K562 (cell line): ENCODE measurements around the gene ZNF143. TPM values are rescaled to one million over a fixed set of nuclear protein-coding genes. Genes with fewer than 3 reads are reported as not detected.

Source experiments
- ATAC-seq: fragments of 200-7000 bp; cut with Tn5 transposase; 3 replicates; pipeline ENCODE4 v1.9.1; 2020; ENCODE audit warnings: moderate library complexity
- BruUV-seq: library from RNA; stranded (reverse); fragments of 400-500 nt; replicated peaks from 2 replicates; lab custom pipeline; 2021; lab: Mats Ljungman, UMichigan
- CTCF ChIA-PET: fragments of 300-600 bp; formaldehyde crosslinking; extraction: SDS; loops from one replicate; lab custom pipeline; 2021; ENCODE audit warnings: low intra/inter-chr PET ratio; lab: Yijun Ruan, JAX
- POLR2A ChIA-PET: fragments of 300-600, 350-650 bp; sonication (Branson Sonifier 250); formaldehyde crosslinking; extraction: SDS; loops from one replicate; lab custom pipeline; 2021; ENCODE audit warnings: antibody characterized with exemption, inconsistent platforms; lab: Yijun Ruan, JAX
- DNase-seq, 4 experiments: peaks; one replicate each; pipeline versions ENCODE4 v3.0.0 to v3.0.0-alpha.2; 2011 to 2018; ENCODE audit warnings: low spot score in 3 of 4, mixed read lengths in 3 of 4; ENCODE audit errors: extremely low read depth in 1 of 4
- FAIRE-seq: peaks from 2 replicates; lab custom pipeline; 2011; peaks lifted over from hg19 to GRCh38; lab: Jason Lieb, UNC
- H2AFZ ChIP-seq: 2 replicates; pipeline ENCODE4 v1.6.0; 2011; ENCODE audit warnings: low read depth, low read length, control low read depth, inconsistent platforms
- H3K27ac ChIP-seq: fragments of 200-600 bp; 3 replicates; pipeline ENCODE4 v1.8.0; 2011; ENCODE audit warnings: low read depth, mild to moderate bottlenecking, control low read depth, inconsistent platforms, low read length, moderate library complexity, mixed read lengths; ENCODE audit errors: extremely low read depth
- H3K27me3 ChIP-seq, 2 experiments: fragments of 300-600 bp in 1 of 2; 2 replicates in 1 of 2; 3 replicates in 1 of 2; pipeline versions ENCODE4 v1.6.0 to v1.8.0; 2011; ENCODE audit warnings: inconsistent platforms in 2 of 2, low read length in 2 of 2, mild to moderate bottlenecking in 1 of 2, mixed read lengths in 1 of 2, moderate library complexity in 1 of 2; ENCODE audit not compliant: control insufficient read depth in 2 of 2, insufficient read depth in 2 of 2
- H3K36me3 ChIP-seq: fragments of 300-600 bp; 3 replicates; pipeline ENCODE4 v1.8.0; 2011; ENCODE audit warnings: mild to moderate bottlenecking, low read length, inconsistent platforms; ENCODE audit not compliant: control insufficient read depth, insufficient read depth
- H3K4me1 ChIP-seq, 2 experiments: fragments of 200-600 bp in 1 of 2; replicated peaks in 1 of 2; 2 replicates in 1 of 2; 3 replicates in 1 of 2; pipeline versions ENCODE4 v1.5.1 to v1.8.0; 2011; ENCODE audit warnings: inconsistent platforms in 2 of 2, low read length in 2 of 2, mild to moderate bottlenecking in 1 of 2, mixed read lengths in 1 of 2, moderate library complexity in 1 of 2; ENCODE audit not compliant: control insufficient read depth in 2 of 2, insufficient read depth in 2 of 2
- H3K4me2 ChIP-seq: 2 replicates; pipeline ENCODE4 v1.6.1; 2011; ENCODE audit warnings: low read length, control low read depth, inconsistent platforms, mixed read lengths; ENCODE audit not compliant: insufficient read depth
- H3K4me3 ChIP-seq: fragments of 200-600 bp; sonication (generic), shearing (Covaris generic); 2 replicates; pipeline ENCODE4 v1.5.1; 2016; ENCODE audit warnings: control low read depth, inconsistent platforms
- H3K79me2 ChIP-seq: fragments of 200-600 bp; 3 replicates; pipeline ENCODE4 v1.8.0; 2011; ENCODE audit warnings: low read length, inconsistent platforms; ENCODE audit not compliant: control insufficient read depth, insufficient read depth
- H3K9ac ChIP-seq, 2 experiments: 2 replicates each; pipeline versions ENCODE4 v1.6.0 to v1.6.1; 2011; ENCODE audit warnings: low read depth in 2 of 2, low read length in 2 of 2, control low read depth in 1 of 2, inconsistent platforms in 1 of 2, mild to moderate bottlenecking in 1 of 2, mixed read lengths in 1 of 2; ENCODE audit not compliant: insufficient read depth in 1 of 2
- H3K9me1 ChIP-seq: one replicate; pipeline ENCODE4 v1.6.0; 2011; ENCODE audit warnings: inconsistent platforms, mild to moderate bottlenecking, low read length, moderate library complexity; ENCODE audit not compliant: control insufficient read depth, insufficient read depth
- H3K9me3 ChIP-seq: replicated peaks from 2 replicates; pipeline ENCODE4 v1.5.1; 2011; ENCODE audit warnings: low read depth, low read length, inconsistent platforms; ENCODE audit not compliant: control insufficient read depth, insufficient read depth
- H4K20me1 ChIP-seq: replicated peaks from 2 replicates; pipeline ENCODE4 v1.6.1; 2011; ENCODE audit warnings: low read length, inconsistent platforms, mixed read lengths; ENCODE audit not compliant: control insufficient read depth, insufficient read depth
- C11orf30 ChIP-seq: fragments of 450-650 bp; IDR thresholded peaks from 2 replicates; pipeline ENCODE4 v1.6.1; 2016; ENCODE audit warnings: low read depth, mild to moderate bottlenecking
- HOMEZ ChIP-seq: fragments of 250-450 bp; sonication (Bioruptor Pico); IDR thresholded peaks from 2 replicates; pipeline ENCODE4 v1.4.0; 2020; ENCODE audit warnings: mild to moderate bottlenecking, moderate library complexity
- MAFF ChIP-seq: IDR thresholded peaks from 2 replicates; pipeline ENCODE4 v1.6.1; 2012; ENCODE audit warnings: low read length, improper control_type of control experiment
- MAFG ChIP-seq: fragments of 450-650 bp; conservative IDR thresholded peaks from 2 replicates; pipeline ENCODE4 v1.6.1; 2016; ENCODE audit warnings: missing genetic modification characterization, missing compliant biosample characterization
- MAFK ChIP-seq: IDR thresholded peaks from 2 replicates; pipeline ENCODE4 v1.6.1; 2011; ENCODE audit warnings: low read length, improper control_type of control experiment
- NCOA4 ChIP-seq: fragments of 450-650 bp; IDR thresholded peaks from 2 replicates; pipeline ENCODE4 v1.6.1; 2018; ENCODE audit warnings: mild to moderate bottlenecking; ENCODE audit not compliant: partially characterized antibody
- RFX1 ChIP-seq: fragments of 450-650 bp; IDR thresholded peaks from 2 replicates; pipeline ENCODE4 v1.6.1; 2016; ENCODE audit warnings: mild to moderate bottlenecking, moderate library complexity
- TAL1 ChIP-seq: fragments of 450-650 bp; IDR thresholded peaks from 2 replicates; pipeline ENCODE4 v1.6.1; 2016; ENCODE audit warnings: mild to moderate bottlenecking
- ZNF316 ChIP-seq: fragments of 450-650 bp; IDR thresholded peaks from 2 replicates; pipeline ENCODE4 v1.6.1; 2016
- WGBS: fragments of 100-300 bp; shearing (Covaris generic); methylation state at CpG from one replicate; pipeline ENCODE4 v1.1.6; 2016; ENCODE audit warnings: low coverage, mixed read lengths; ENCODE audit not compliant: insufficient coverage; ENCODE audit errors: missing lambda C conversion rate; 5-methylcytosine and 5-hydroxymethylcytosine counted together
- in situ Hi-C: fragments of 300-500 bp; cut with MboI; formaldehyde crosslinking; loops from 4 replicates; pipeline ENCODE4 v1.15.0; 2018; ENCODE audit warnings: inconsistent platforms, mixed read lengths
- intact Hi-C: fragments of 100-400 bp; cut with micrococcal nuclease; formaldehyde crosslinking; loops from 2 replicates; pipeline ENCODE4 v1.14.2; 2022
- polyA plus RNA-seq, 8 experiments: library from polyadenylated mRNA; depleted of rRNA in 4 of 8; stranded (reverse) in 5 of 8; unstranded in 3 of 8; fragments of >200 nt; fragmentation: Nextera tagmentation in 2 of 8; fragmentation: Illumina TruSeq in 1 of 8; extraction: Ambion mirVana in 2 of 8; extraction: Trizol in 1 of 8; gene quantifications; 2 replicates each; pipeline versions ENCODE4 v1.2.1 to v1.2.3, GENCODE V29; 2011 to 2014; ENCODE audit warnings: inconsistent platforms in 1 of 8, missing spikeins in 1 of 8
- total RNA-seq, 7 experiments: library from RNA; depleted of rRNA in 6 of 7; stranded (reverse); fragments of >200 nt in 6 of 7; fragmentation: Illumina TruSeq in 2 of 7; extraction: Trizol in 2 of 7; gene quantifications; 2 replicates each; pipeline versions ENCODE4 v1.2.1 to v1.2.3, GENCODE V29; 2011 to 2021; ENCODE audit warnings: low replicate concordance in 1 of 7

ZNF143 gene
- total and polyA plus RNA-seq, 9 of the 15 experiments (the other 6 are each of a cell fraction or from before 2014, with no cell fraction given): 18.4 to 58.5 (median 27.1) TPM

GRCh38 chr11:9470765-9471164 lies 10.0 kb downstream of the ZNF143 start:
- FAIRE-seq: no peak
- Histone ChIP-seq H3K36me3 (peaks cover 36% of the 10 kb centered on the region), H2AFZ (no peak overlapping the region), H3K27me3 (no peaks in the 10 kb centered on the region), H3K9me1 (no peaks in the 10 kb centered on the region), H3K9me3 (no peaks in the 10 kb centered on the region), H3K27ac (no peak overlapping the region), H3K4me1 (no peaks in the 10 kb centered on the region; a peak in 1 of 5 replicates), H3K79me2 (peaks cover 22% of the 10 kb centered on the region), H3K4me3 (no peak overlapping the region), H3K9ac (no peak overlapping the region), H4K20me1 (no peaks in the 10 kb centered on the region), H3K4me2 (no peak overlapping the region)
- intact Hi-C loops (no loop called here), in situ Hi-C loops (no loop called here)
- ChIA-PET CTCF (no interaction called here), POLR2A (interaction anchor here (4.3 kb wide), 1 partner anchor 10 kb away, joined by 21 read pairs; the partner anchor contains the start of gene ZNF143)
- no TSS peak for BruUV-seq
- ATAC-seq: no peak
- DNase-seq: no peak
- TF ChIP-seq C11orf30: peak; percentile 80
- TF ChIP-seq MAFG (tag): peak; percentile 52
- no peak for TF ChIP-seq NCOA4
- TF ChIP-seq MAFF: peak; percentile 60; the same call in 1 of the 2 replicates
- TF ChIP-seq TAL1: no peak
- peak; percentile 91 for TF ChIP-seq ZNF316
- peak; percentile 53 for TF ChIP-seq MAFK
- 74% methylated on average over 4 of the region's 4 CpGs for WGBS

- no peak for ATAC-seq
- TF ChIP-seq HOMEZ (CRISPR knock-in tag): no peak
- peak; percentile 25; the same call in 1 of the 2 replicates for TF ChIP-seq RFX1
- TF ChIP-seq, all 486 proteins: peak for 1
- Histone ChIP-seq H3K9me1 (no peaks in the 10 kb centered on the region), H4K20me1 (no peaks in the 10 kb centered on the region), H3K9me3 (no peaks in the 10 kb centered on the region), H2AFZ (no peak overlapping the region), H3K9ac (no peak overlapping the region), H3K4me3 (no peak overlapping the region), H3K27ac (no peak overlapping the region), H3K36me3 (peaks cover 39% of the 10 kb centered on the region), H3K27me3 (no peaks in the 10 kb centered on the region), H3K4me1 (no peaks in the 10 kb centered on the region; a peak in 1 of 5 replicates), H3K79me2 (peaks cover 6% of the 10 kb centered on the region), H3K4me2 (no peak overlapping the region)
- intact Hi-C loops (no loop called here), in situ Hi-C loops (no loop called here)
- BruUV-seq: no TSS peak
- FAIRE-seq (no peak), DNase-seq (no peak)
- ChIA-PET CTCF (no interaction called here), POLR2A (interaction anchor here (0.8 to 3.5 kb wide), 3 partner anchors 9 to 1451 kb away, joined by 3 to 25 read pairs (median 6); partner anchors contain the start of gene ZNF143)
Measured at GRCh38 chr11:9473408-9473807, 12.6 kb downstream of the ZNF143 start.
